Spleen (tissue), 7 donors: ENCODE measurements around the gene SPP1.

ENCODE experiments used
- CTCF ChIP-seq, 11 experiments: fragments of 200-600 bp in 7 of 11; fragments of 450-650 bp in 4 of 11; sonication (generic) in 4 of 11; IDR thresholded peaks in 8 of 11; conservative IDR thresholded peaks in 3 of 11; 1 replicate in 7 of 11; 2 replicates in 4 of 11; pipeline versions ENCODE4 v1.4.0 to v1.8.0; 2016 to 2021; ENCODE audit warnings: antibody characterized with exemption in 11 of 11, inconsistent platforms in 4 of 11, mild to moderate bottlenecking in 1 of 11
- POLR2A ChIP-seq, 3 donors: fragments of 450-650 bp; IDR thresholded peaks; one replicate each; pipeline ENCODE4 v1.5.1; 2017; ENCODE audit warnings: antibody characterized with exemption in 3 of 3, mild to moderate bottlenecking in 1 of 3
- donor health status: DM: no; HTN: no; CAD: no; lungs with moderate emphysema.
- donor health status: DM: no; HTN: no; CAD: no.
- donor health status: DM: no; HTN: no; CAD: no.

GRCh38 chr4:87957061-87957460 lies 18.5 kb upstream of the SPP1 start:
- no peak for TF ChIP-seq POLR2A (IDR thresholded peaks at IDR 0.05)
- TF ChIP-seq CTCF (IDR thresholded peaks at IDR 0.05 in 8 of 11, conservative IDR thresholded peaks at IDR 0.05 in 3 of 11): no peak
